Measurements from ENCODE around the gene FBXL7. TPM values are rescaled to one million over a fixed set of nuclear protein-coding genes. Genes with fewer than 3 reads are reported as not detected.

The FBXL7 gene
- total RNA-seq, 1 donor, result 11.2 TPM

GRCh38 chr5:15728811-15729210, 228.8 kb downstream of the FBXL7 start:
- no peak for DNase-seq (ENCODE audit: low read depth)
- no peak for TF ChIP-seq CTCF (IDR thresholded peaks at IDR 0.05; ENCODE audit: insufficient read depth, low read depth, low read length)

GRCh38 chr5:15731699-15732098, 231.7 kb downstream of the FBXL7 start:
- DNase-seq (ENCODE audit: low read depth), result no peak
- no peak for TF ChIP-seq CTCF (IDR thresholded peaks at IDR 0.05; ENCODE audit: insufficient read depth, low read depth, low read length)
- H3K4me3 ChIP-seq (ENCODE audit: low read depth, low read length), result no peak overlapping the region

More at GRCh38 chr5:15728811-15729210, 228.8 kb downstream of the FBXL7 start:
- H3K4me3 ChIP-seq (ENCODE audit: low read depth, low read length), result no peak overlapping the region

- no peak overlapping the region for H3K4me3 ChIP-seq (ENCODE audit: low read depth, low read length)
- TF ChIP-seq CTCF (IDR thresholded peaks at IDR 0.05; ENCODE audit: insufficient read depth, low read depth, low read length), result no peak
- no peak for DNase-seq (ENCODE audit: low read depth)
These were observed 234.1 kb downstream of the FBXL7 start for GRCh38 chr5:15734058-15734457.

- DNase-seq (ENCODE audit: low read depth), result peak; percentile 40
- no peak for TF ChIP-seq CTCF (IDR thresholded peaks at IDR 0.05; ENCODE audit: insufficient read depth, low read depth, low read length)
- no peak overlapping the region for H3K4me3 ChIP-seq (ENCODE audit: low read depth, low read length)
These were observed 237.2 kb downstream of the FBXL7 start for GRCh38 chr5:15737036-15737821.

GRCh38 chr5:15737871-15738664, 238.1 kb downstream of the FBXL7 start:
- TF ChIP-seq CTCF (IDR thresholded peaks at IDR 0.05; ENCODE audit: insufficient read depth, low read depth, low read length), result no peak
- no peak for DNase-seq (ENCODE audit: low read depth)
- H3K4me3 ChIP-seq (ENCODE audit: low read depth, low read length), result no peak overlapping the region

- TF ChIP-seq CTCF (IDR thresholded peaks at IDR 0.05; ENCODE audit: insufficient read depth, low read depth, low read length), result no peak
- H3K4me3 ChIP-seq (ENCODE audit: low read depth, low read length), result no peak overlapping the region
- DNase-seq (ENCODE audit: low read depth), result no peak
These were observed 240.4 kb downstream of the FBXL7 start for GRCh38 chr5:15740383-15740782.

All from fibroblast of villous mesenchyme (primary cell).